K562 (cell line): ENCODE data around the gene PSMD13. TPM values are rescaled to one million over a fixed set of nuclear protein-coding genes. Genes with fewer than 3 reads are reported as not detected.

Experiments
- ASH1L ChIP-seq: fragments of 450-650 bp; IDR thresholded peaks from 2 replicates; pipeline ENCODE4 v1.6.1; 2018; ENCODE audit warnings: borderline replicate concordance, mild to moderate bottlenecking, low read depth; ENCODE audit not compliant: partially characterized antibody
- BCOR ChIP-seq: fragments of 450-650 bp; IDR thresholded peaks from 2 replicates; pipeline ENCODE4 v1.6.1; 2016
- EGR1 ChIP-seq: fragments of 450-650 bp; conservative IDR thresholded peaks from 2 replicates; pipeline ENCODE4 v1.6.1; 2017; ENCODE audit warnings: mild to moderate bottlenecking
- FOXO4 ChIP-seq: fragments of 450-650 bp; formaldehyde crosslinking; IDR thresholded peaks from 2 replicates; pipeline ENCODE4 v1.4.0; 2020; ENCODE audit warnings: mild to moderate bottlenecking, moderate library complexity
- GABPB1 ChIP-seq: sonication (generic); formaldehyde crosslinking; IDR thresholded peaks from 2 replicates; pipeline ENCODE4 v1.8.0; 2022; ENCODE audit warnings: mild to moderate bottlenecking, missing genetic modification reagents
- GTF2A2 ChIP-seq: IDR thresholded peaks from 2 replicates; pipeline ENCODE4 v1.6.1; 2016; ENCODE audit warnings: mild to moderate bottlenecking, missing genetic modification characterization, missing compliant biosample characterization
- HDAC6 ChIP-seq: IDR thresholded peaks from 2 replicates; pipeline ENCODE4 v1.6.1; 2012; ENCODE audit warnings: low read depth, mild to moderate bottlenecking, control low read depth, inconsistent platforms, low read length, moderate library complexity
- MYBL2 ChIP-seq, 2 experiments: fragments of 450-650 bp in 1 of 2; sonication (generic) in 1 of 2; formaldehyde crosslinking in 1 of 2; IDR thresholded peaks; 2 replicates each; pipeline versions ENCODE4 v1.6.1 to v1.8.1; 2017 to 2022; ENCODE audit warnings: borderline replicate concordance in 1 of 2, inconsistent platforms in 1 of 2, low read depth in 1 of 2, mild to moderate bottlenecking in 1 of 2, missing genetic modification reagents in 1 of 2, moderate library complexity in 1 of 2
- NBN ChIP-seq: fragments of 450-650 bp; IDR thresholded peaks from 2 replicates; pipeline ENCODE4 v1.6.1; 2016; ENCODE audit warnings: low read depth, mild to moderate bottlenecking
- NFRKB ChIP-seq: fragments of 450-650 bp; IDR thresholded peaks from 2 replicates; pipeline ENCODE4 v1.6.1; 2016; ENCODE audit warnings: low read depth
- NRF1 ChIP-seq, 2 experiments: fragments of 450-650 bp; IDR thresholded peaks in 1 of 2; conservative IDR thresholded peaks in 1 of 2; 2 replicates each; pipeline ENCODE4 v1.6.1; 2014; ENCODE audit warnings: mild to moderate bottlenecking in 2 of 2
- RBM17 ChIP-seq: fragments of 200-400 bp; formaldehyde crosslinking; IDR thresholded peaks from 2 replicates; pipeline ENCODE4 v1.6.1; 2017; ENCODE audit warnings: low read depth, mild to moderate bottlenecking, low read length, borderline replicate concordance
- RNF2 ChIP-seq: sonication (generic); IDR thresholded peaks from 2 replicates; pipeline ENCODE4 v1.6.1; 2016
- SIRT6 ChIP-seq: IDR thresholded peaks from one replicate; pipeline ENCODE4 v1.6.1; 2012; ENCODE audit warnings: low read depth, mild to moderate bottlenecking, control low read depth, inconsistent platforms, low read length, moderate library complexity
- SRF ChIP-seq, 2 experiments: fragments of 250-450, 450-650 bp in 1 of 2; sonication (Bioruptor Pico) in 1 of 2; sonication (generic) in 1 of 2; formaldehyde crosslinking; IDR thresholded peaks; 2 replicates each; pipeline versions ENCODE4 v1.5.0 to v1.5.1; 2020 to 2022; ENCODE audit warnings: mild to moderate bottlenecking in 1 of 2, missing genetic modification reagents in 1 of 2
- TBL1XR1 ChIP-seq, 2 experiments: IDR thresholded peaks; 2 replicates each; pipeline ENCODE4 v1.6.1; 2012; ENCODE audit warnings: improper control_type of control experiment in 2 of 2, low read length in 2 of 2, mild to moderate bottlenecking in 1 of 2
- TCF3 ChIP-seq: sonication (generic); formaldehyde crosslinking; IDR thresholded peaks from 2 replicates; pipeline ENCODE4 v1.4.0; 2020; ENCODE audit warnings: mild to moderate bottlenecking, missing genetic modification reagents
- ZNF134 ChIP-seq: fragments of 250-450 bp; sonication (Bioruptor Pico); conservative IDR thresholded peaks from 2 replicates; pipeline ENCODE4 v1.4.0; 2020
- ZNF197 ChIP-seq: fragments of 200-800 bp; sonication (Bioruptor generic); IDR thresholded peaks from 2 replicates; pipeline ENCODE4 v1.6.1; 2016; ENCODE audit warnings: low read depth, missing genetic modification characterization, missing compliant biosample characterization
- ZNF217 ChIP-seq: sonication (generic); formaldehyde crosslinking; IDR thresholded peaks from 2 replicates; pipeline ENCODE4 v1.8.0; 2022; ENCODE audit warnings: mild to moderate bottlenecking, missing genetic modification reagents
- ZNF253 ChIP-seq: fragments of 250-450 bp; sonication (Bioruptor Pico); conservative IDR thresholded peaks from 2 replicates; pipeline ENCODE4 v1.6.1; 2021; ENCODE audit warnings: mild to moderate bottlenecking
- ZNF263 ChIP-seq: sonication (generic); formaldehyde crosslinking; IDR thresholded peaks from 2 replicates; pipeline ENCODE4 v1.8.0; 2022; ENCODE audit warnings: mild to moderate bottlenecking, missing genetic modification reagents, borderline replicate concordance
- ZNF282 ChIP-seq: sonication (generic); formaldehyde crosslinking; IDR thresholded peaks from 2 replicates; pipeline ENCODE4 v1.8.1; 2023; ENCODE audit warnings: missing genetic modification reagents
- ZNF316 ChIP-seq: fragments of 450-650 bp; IDR thresholded peaks from 2 replicates; pipeline ENCODE4 v1.6.1; 2016
- ZNF583 ChIP-seq: fragments of 250-450 bp; sonication (Bioruptor Pico); IDR thresholded peaks from 2 replicates; pipeline ENCODE4 v1.4.0; 2020
- polyA plus RNA-seq, 8 experiments: library from polyadenylated mRNA; depleted of rRNA in 4 of 8; stranded (reverse) in 5 of 8; unstranded in 3 of 8; fragments of >200 nt; fragmentation: Nextera tagmentation in 2 of 8; fragmentation: Illumina TruSeq in 1 of 8; extraction: Ambion mirVana in 2 of 8; extraction: Trizol in 1 of 8; gene quantifications; 2 replicates each; pipeline versions ENCODE4 v1.2.1 to v1.2.3, GENCODE V29; 2011 to 2014; ENCODE audit warnings: inconsistent platforms in 1 of 8, missing spikeins in 1 of 8
- total RNA-seq, 7 experiments: library from RNA; depleted of rRNA in 6 of 7; stranded (reverse); fragments of >200 nt in 6 of 7; fragmentation: Illumina TruSeq in 2 of 7; extraction: Trizol in 2 of 7; gene quantifications; 2 replicates each; pipeline versions ENCODE4 v1.2.1 to v1.2.3, GENCODE V29; 2011 to 2021; ENCODE audit warnings: low replicate concordance in 1 of 7
- TF ChIP-seq, protein P1 (sequence below): fragments of 450-650 bp; IDR thresholded peaks from 2 replicates; pipeline ENCODE4 v1.6.1; 2017; ENCODE audit warnings: mild to moderate bottlenecking, moderate library complexity
- TF ChIP-seq, protein P2 (sequence below): fragments of 250-450 bp; sonication (Bioruptor Pico); IDR thresholded peaks from 2 replicates; pipeline ENCODE4 v1.8.0; 2021; ENCODE audit warnings: moderate library complexity, mild to moderate bottlenecking, inconsistent platforms

PSMD13 gene
- total and polyA plus RNA-seq, 9 of the 15 experiments (the other 6 are each of a cell fraction or from before 2014, with no cell fraction given) = 185 to 383 (median 267) TPM

- TF ChIP-seq EGR1 (no peak), TCF3 (CRISPR knock-in tag) (no peak), NFRKB (peak; percentile 77), FOXO4 (CRISPR knock-in tag) (no peak), ZNF583 (CRISPR knock-in tag) (no peak), MYBL2 (IDR thresholded peaks at IDR 0.05; ENCODE audit: low read depth) (peak; percentile 71), MYBL2 (CRISPR knock-in tag; IDR thresholded peaks at IDR 0.05; ENCODE audit: borderline replicate concordance) (no peak), ZNF263 (CRISPR knock-in tag) (peak; percentile 6; the same call in 1 of the 2 replicates), GTF2A2 (tag) (no peak), SRF (CRISPR knock-in tag; IDR thresholded peaks at IDR 0.05) (no peak), ASH1L (no peak), ZNF282 (CRISPR knock-in tag) (no peak), SIRT6 (no peak), ZNF197 (CRISPR knock-in tag) (peak; percentile 6; the same call in 1 of the 2 replicates), RBM17 (no peak), ZNF316 (peak; percentile 21; the same call in 1 of the 2 replicates), HDAC6 (no peak), ZNF217 (CRISPR knock-in tag) (no peak), ZNF134 (CRISPR knock-in tag) (peak; percentile 15; the same call in 1 of the 2 replicates), BCOR (no peak), RNF2 (no peak), NRF1 (conservative IDR thresholded peaks at IDR 0.05 in 1 of 2, IDR thresholded peaks at IDR 0.05 in 1 of 2) (no peak; a peak in 1 of 4 replicates), TBL1XR1 (IDR thresholded peaks at IDR 0.05; ENCODE audit: low read length in 2 of 2) (no peak), ZNF253 (no peak), GABPB1 (no peak), NBN (no peak; the same call in none of the 2 replicates)
- TF ChIP-seq, protein P1, sequence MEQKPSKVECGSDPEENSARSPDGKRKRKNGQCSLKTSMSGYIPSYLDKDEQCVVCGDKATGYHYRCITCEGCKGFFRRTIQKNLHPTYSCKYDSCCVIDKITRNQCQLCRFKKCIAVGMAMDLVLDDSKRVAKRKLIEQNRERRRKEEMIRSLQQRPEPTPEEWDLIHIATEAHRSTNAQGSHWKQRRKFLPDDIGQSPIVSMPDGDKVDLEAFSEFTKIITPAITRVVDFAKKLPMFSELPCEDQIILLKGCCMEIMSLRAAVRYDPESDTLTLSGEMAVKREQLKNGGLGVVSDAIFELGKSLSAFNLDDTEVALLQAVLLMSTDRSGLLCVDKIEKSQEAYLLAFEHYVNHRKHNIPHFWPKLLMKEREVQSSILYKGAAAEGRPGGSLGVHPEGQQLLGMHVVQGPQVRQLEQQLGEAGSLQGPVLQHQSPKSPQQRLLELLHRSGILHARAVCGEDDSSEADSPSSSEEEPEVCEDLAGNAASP = no peak
- TF ChIP-seq, protein P2, sequence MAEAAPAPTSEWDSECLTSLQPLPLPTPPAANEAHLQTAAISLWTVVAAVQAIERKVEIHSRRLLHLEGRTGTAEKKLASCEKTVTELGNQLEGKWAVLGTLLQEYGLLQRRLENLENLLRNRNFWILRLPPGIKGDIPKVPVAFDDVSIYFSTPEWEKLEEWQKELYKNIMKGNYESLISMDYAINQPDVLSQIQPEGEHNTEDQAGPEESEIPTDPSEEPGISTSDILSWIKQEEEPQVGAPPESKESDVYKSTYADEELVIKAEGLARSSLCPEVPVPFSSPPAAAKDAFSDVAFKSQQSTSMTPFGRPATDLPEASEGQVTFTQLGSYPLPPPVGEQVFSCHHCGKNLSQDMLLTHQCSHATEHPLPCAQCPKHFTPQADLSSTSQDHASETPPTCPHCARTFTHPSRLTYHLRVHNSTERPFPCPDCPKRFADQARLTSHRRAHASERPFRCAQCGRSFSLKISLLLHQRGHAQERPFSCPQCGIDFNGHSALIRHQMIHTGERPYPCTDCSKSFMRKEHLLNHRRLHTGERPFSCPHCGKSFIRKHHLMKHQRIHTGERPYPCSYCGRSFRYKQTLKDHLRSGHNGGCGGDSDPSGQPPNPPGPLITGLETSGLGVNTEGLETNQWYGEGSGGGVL (CRISPR knock-in tag) = no peak
Observed at GRCh38 chr11:269146-269890, 32.5 kb downstream of the PSMD13 start (continued).
